Endodermal cell (in vitro differentiated cells): ENCODE data around the gene ETV6. TPM values are rescaled to one million over a fixed set of nuclear protein-coding genes. Genes with fewer than 3 reads are reported as not detected.
A peak's percentile ranks its signal among the peaks of the same experiment; 100 is the strongest.

ENCODE experiments used
- DNase-seq: peaks from one replicate; pipeline ENCODE4 v3.0.0-alpha.2; 2017
- H3K27ac ChIP-seq: 2 replicates; pipeline ENCODE4 v1.5.1; 2013; ENCODE audit warnings: mild to moderate bottlenecking, low read depth, low read length, moderate library complexity
- H3K27me3 ChIP-seq: 2 replicates; pipeline ENCODE4 v1.6.1; 2013; ENCODE audit warnings: mild to moderate bottlenecking, low read length, moderate library complexity; ENCODE audit not compliant: insufficient read depth, control insufficient read depth, poor library complexity, severe bottlenecking
- H3K36me3 ChIP-seq: 2 replicates; pipeline ENCODE4 v1.7.0; 2013; ENCODE audit warnings: mild to moderate bottlenecking, low read length, moderate library complexity; ENCODE audit not compliant: control insufficient read depth, insufficient read depth
- H3K4me1 ChIP-seq: one replicate; pipeline ENCODE4 v1.7.0; 2013; ENCODE audit warnings: low read length; ENCODE audit not compliant: control insufficient read depth, insufficient read depth
- H3K4me3 ChIP-seq: 2 replicates; pipeline ENCODE4 v1.5.1; 2013; ENCODE audit warnings: mild to moderate bottlenecking, low read length, moderate library complexity
- H3K9ac ChIP-seq: 2 replicates; pipeline ENCODE4 v1.6.1; 2013; ENCODE audit warnings: mild to moderate bottlenecking, low read length, moderate library complexity; ENCODE audit not compliant: poor library complexity, severe bottlenecking; ENCODE audit errors: extremely low read depth
- H3K9me3 ChIP-seq: 2 replicates; pipeline ENCODE4 v1.6.1; 2013; ENCODE audit warnings: mild to moderate bottlenecking, low read length, moderate library complexity; ENCODE audit not compliant: control insufficient read depth
- H3K27ac Mint-ChIP-seq: 2 replicates; pipeline ENCODE4 v1.8.0; 2020; ENCODE audit warnings: mixed read lengths
- H3K27me3 Mint-ChIP-seq: 2 replicates; pipeline ENCODE4 v1.8.0; 2021; ENCODE audit warnings: mild to moderate bottlenecking, mixed read lengths; ENCODE audit not compliant: insufficient read depth
- H3K36me3 Mint-ChIP-seq: 2 replicates; pipeline ENCODE4 v1.8.0; 2020; ENCODE audit warnings: low read depth, mixed read lengths
- H3K4me1 Mint-ChIP-seq: 2 replicates; pipeline ENCODE4 v1.8.0; 2020; ENCODE audit warnings: mixed read lengths
- H3K4me3 Mint-ChIP-seq: 2 replicates; pipeline ENCODE4 v1.8.0; 2020; ENCODE audit warnings: mild to moderate bottlenecking, moderate library complexity, mixed read lengths
- H3K9me3 Mint-ChIP-seq: 2 replicates; pipeline ENCODE4 v1.8.0; 2020; ENCODE audit warnings: mild to moderate bottlenecking, mixed read lengths
- CTCF ChIP-seq: fragments of 200-600 bp; sonication (generic); conservative IDR thresholded peaks from 2 replicates; pipeline ENCODE4 v1.5.0; 2021; ENCODE audit warnings: antibody characterized with exemption, mild to moderate bottlenecking
- WGBS, 2 experiments: methylation state at CpG; one replicate each; pipeline versions ENCODE4 v1.1.5 to v1.1.7; 2013; ENCODE audit warnings: missing lambda C conversion rate in 2 of 2, mixed read lengths in 1 of 2; ENCODE audit not compliant: insufficient coverage in 1 of 2, insufficient read length in 1 of 2; 5-methylcytosine and 5-hydroxymethylcytosine counted together
- total RNA-seq, 2 donors: library from RNA; stranded (reverse); fragmentation: NEBNext Ultra II Directional in 1 of 2; extraction: Animal tissue kit (Norgen Biotek cat#: 25700) in 1 of 2; gene quantifications; 2 replicates in 1 of 2; 3 replicates in 1 of 2; pipeline ENCODE4 v1.2.1, GENCODE V29; 2021

Gene ETV6
- total RNA-seq, 2 donors from 2014 or later = 9.3 to 22.1 TPM

DNA sequence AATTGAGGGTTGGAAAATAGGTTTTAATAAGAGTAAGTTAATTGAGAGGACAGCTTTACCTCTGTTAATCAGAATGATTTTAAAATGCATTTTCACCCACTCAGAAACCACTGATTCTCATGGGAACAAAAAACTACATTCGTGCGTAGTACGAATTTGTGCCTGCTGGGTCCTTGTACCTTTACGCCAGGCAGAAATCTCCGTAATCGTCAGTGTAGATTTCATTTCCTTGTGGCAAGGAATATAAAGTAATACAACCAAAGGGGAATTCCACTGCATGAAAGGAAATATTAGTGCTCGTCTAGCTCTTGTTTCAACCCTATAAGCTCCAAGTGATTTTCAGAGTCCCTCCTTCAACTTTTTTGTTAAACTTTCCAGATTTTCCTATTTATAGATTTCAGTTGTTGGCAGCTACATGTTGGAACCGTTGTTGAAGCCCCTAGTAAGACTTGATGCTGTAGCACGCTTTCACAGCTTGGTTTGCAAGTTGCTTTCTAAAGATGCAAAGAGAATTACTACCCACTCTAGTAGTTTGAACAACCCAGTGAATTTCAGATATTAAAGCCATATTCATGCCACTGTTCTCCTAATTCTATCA, 90.6 kb downstream of the ETV6 start:
- H3K9me3 ChIP-seq = no peaks in the 10 kb centered on the region
- 94 to 98% methylated on average over 9 of the region's 9 CpGs for WGBS, 2 experiments
- Mint-ChIP-seq H3K27ac (no peak overlapping the region), H3K9me3 (no peaks in the 10 kb centered on the region), H3K27me3 (no peaks in the 10 kb centered on the region), H3K36me3 (no peaks in the 10 kb centered on the region), H3K4me3 (no peak overlapping the region), H3K4me1 (peaks cover 33% of the 10 kb centered on the region)
- H3K4me1 ChIP-seq = no peaks in the 10 kb centered on the region
- H3K9ac ChIP-seq = no peak overlapping the region
- TF ChIP-seq CTCF = no peak
- no peak overlapping the region for H3K27ac ChIP-seq
- no peak overlapping the region for H3K4me3 ChIP-seq
- no peaks in the 10 kb centered on the region for H3K27me3 ChIP-seq
- no peak for DNase-seq
- no peaks in the 10 kb centered on the region for H3K36me3 ChIP-seq

DNA sequence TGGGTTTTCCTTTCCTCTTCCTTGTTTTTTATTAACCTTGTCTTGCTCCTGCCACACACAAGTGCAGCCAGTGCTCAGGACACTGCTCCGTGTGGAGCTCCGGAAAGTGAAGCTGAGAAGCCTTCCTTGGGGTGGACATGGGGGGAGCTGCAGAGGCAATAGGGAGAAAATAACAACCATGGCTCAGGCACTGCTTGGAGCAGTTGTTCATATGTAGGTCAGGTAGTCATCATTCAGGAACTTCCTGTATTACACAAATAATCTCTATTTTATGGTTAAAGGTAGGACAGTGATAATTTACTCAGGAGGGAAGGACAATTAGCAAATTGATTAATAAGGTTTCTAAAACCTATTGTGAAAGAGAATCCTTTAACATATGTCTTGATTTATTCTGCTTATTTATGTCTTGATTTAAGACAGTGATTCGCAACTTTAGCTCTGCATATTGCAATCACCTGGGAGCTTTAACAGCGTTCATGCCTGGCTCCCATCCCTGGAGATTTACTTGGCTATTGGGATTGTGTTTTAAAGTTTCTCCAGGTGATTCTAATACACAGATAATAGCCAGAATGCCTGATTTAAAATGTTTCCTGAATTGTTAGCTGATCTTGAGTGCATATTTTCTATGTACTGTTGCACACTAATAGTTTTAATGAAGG, 92.1 kb downstream of the ETV6 start:
- Mint-ChIP-seq H3K27ac (no peak overlapping the region), H3K27me3 (no peaks in the 10 kb centered on the region), H3K4me3 (no peak overlapping the region), H3K4me1 (peaks cover 38% of the 10 kb centered on the region), H3K9me3 (no peaks in the 10 kb centered on the region), H3K36me3 (no peaks in the 10 kb centered on the region)
- DNase-seq = no peak
- 93 to 100% methylated on average over 1 to 4 of the region's 4 CpGs for WGBS, 2 experiments
- Histone ChIP-seq H3K36me3 (no peaks in the 10 kb centered on the region), H3K27ac (no peak overlapping the region), H3K9me3 (no peaks in the 10 kb centered on the region), H3K4me1 (peaks cover 8% of the 10 kb centered on the region), H3K27me3 (no peaks in the 10 kb centered on the region), H3K9ac (no peak overlapping the region), H3K4me3 (no peak overlapping the region)
- no peak for TF ChIP-seq CTCF

- Histone ChIP-seq H3K27ac (no peak overlapping the region), H3K9ac (no peak overlapping the region), H3K4me3 (no peak overlapping the region), H3K36me3 (no peaks in the 10 kb centered on the region), H3K27me3 (no peaks in the 10 kb centered on the region), H3K4me1 (peaks cover 8% of the 10 kb centered on the region), H3K9me3 (no peaks in the 10 kb centered on the region)
- peak; percentile 73 for DNase-seq
- TF ChIP-seq CTCF = no peak
- WGBS, 2 experiments = 58 to 82% methylated on average over 5 to 12 of the region's 12 CpGs
- H3K4me1 Mint-ChIP-seq = peaks cover 38% of the 10 kb centered on the region
- H3K9me3 Mint-ChIP-seq = no peaks in the 10 kb centered on the region
- H3K4me3 Mint-ChIP-seq = no peak overlapping the region
- H3K27ac Mint-ChIP-seq = peak overlapping the region; percentile 31
- H3K27me3 Mint-ChIP-seq = no peaks in the 10 kb centered on the region
- no peaks in the 10 kb centered on the region for H3K36me3 Mint-ChIP-seq
Measured at GRCh38 chr12:11743423-11744409, 94.2 kb downstream of the ETV6 start.
